Suprapubic skin (tissue), 4 donors: ENCODE data around the gene TSPOAP1. TPM values are rescaled to one million over a fixed set of nuclear protein-coding genes. Genes with fewer than 3 reads are reported as not detected.

Experiments
- DNase-seq, 2 donors: peaks; one replicate each; pipeline ENCODE4 v3.0.0-alpha.2; 2019; ENCODE audit warnings: low spot score in 2 of 2
- H3K27ac ChIP-seq: fragments of 200-600 bp; sonication (generic); one replicate; pipeline ENCODE4 v1.5.1; 2019
- H3K27me3 ChIP-seq: fragments of 200-600 bp; sonication (generic); one replicate; pipeline ENCODE4 v1.5.1; 2019
- H3K36me3 ChIP-seq: fragments of 200-600 bp; sonication (generic); one replicate; pipeline ENCODE4 v1.5.1; 2019
- H3K4me1 ChIP-seq: fragments of 200-600 bp; sonication (generic); one replicate; pipeline ENCODE4 v1.5.1; 2019
- H3K4me3 ChIP-seq: fragments of 200-600 bp; sonication (generic); one replicate; pipeline ENCODE4 v1.5.1; 2019; ENCODE audit warnings: mild to moderate bottlenecking
- H3K9me3 ChIP-seq: fragments of 200-600 bp; sonication (generic); one replicate; pipeline ENCODE4 v1.5.1; 2019
- EP300 ChIP-seq: sonication (generic); formaldehyde crosslinking; IDR thresholded peaks from one replicate; pipeline ENCODE4 v1.6.1; 2017; ENCODE audit warnings: antibody characterized with exemption
- POLR2A ChIP-seq, 2 donors: fragments of 450-650 bp; IDR thresholded peaks; one replicate each; pipeline ENCODE4 v1.6.1; 2017; ENCODE audit warnings: antibody characterized with exemption in 2 of 2, mild to moderate bottlenecking in 2 of 2, moderate library complexity in 2 of 2
- POLR2AphosphoS5 ChIP-seq, 3 donors: sonication (generic); formaldehyde crosslinking; IDR thresholded peaks; one replicate each; pipeline ENCODE4 v1.6.1; 2017; ENCODE audit warnings: antibody characterized with exemption in 3 of 3
- WGBS: methylation state at CpG from one replicate; pipeline ENCODE4 v1.1.5; 2018; 5-methylcytosine and 5-hydroxymethylcytosine counted together
- total RNA-seq, 4 donors: library from RNA; depleted of rRNA; stranded (reverse); fragments of >200 nt; gene quantifications; one replicate each; pipeline ENCODE4 v1.1.0, GENCODE V29; 2016
- TF ChIP-seq, protein P1 (sequence below), 2 donors: fragments of 200-600 bp in 1 of 2; fragments of 450-650 bp in 1 of 2; sonication (generic) in 1 of 2; IDR thresholded peaks; one replicate each; pipeline ENCODE4 v1.5.1; 2016 to 2019; ENCODE audit warnings: antibody characterized with exemption in 2 of 2, mild to moderate bottlenecking in 1 of 2, moderate library complexity in 1 of 2

TSPOAP1 gene
- total RNA-seq, 4 donors from 2014 or later = 6.8 to 26.9 (median 12.4) TPM

DNA sequence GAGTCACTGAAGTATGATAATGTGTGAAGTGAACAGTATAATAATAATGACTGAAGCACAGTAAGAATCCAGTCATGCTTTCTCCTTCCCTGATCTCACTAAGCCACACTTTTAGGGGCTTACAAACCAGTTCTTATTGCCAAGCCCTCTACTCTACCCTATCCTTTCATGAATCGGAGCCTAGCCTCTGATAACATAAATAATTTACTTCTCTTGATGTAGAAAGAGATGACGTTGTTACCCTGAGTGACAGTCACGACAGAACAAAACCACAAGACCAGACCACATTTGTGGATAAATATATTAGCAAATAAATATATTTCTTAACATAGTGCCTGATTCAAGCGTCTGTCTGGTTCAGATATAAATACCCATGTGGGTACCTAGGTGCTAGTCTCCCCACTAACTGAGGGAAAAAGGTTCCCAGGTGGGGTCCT, 24.8 kb upstream of the TSPOAP1 start:
- Histone ChIP-seq H3K9me3 (no peaks in the 10 kb centered on the region), H3K36me3 (peaks cover 22% of the 10 kb centered on the region), H3K27me3 (no peaks in the 10 kb centered on the region), H3K4me3 (peak overlapping the region; percentile 95), H3K27ac (peak overlapping the region; percentile 96), H3K4me1 (peaks cover 28% of the 10 kb centered on the region)
- TF ChIP-seq POLR2AphosphoS5 (IDR thresholded peaks at IDR 0.05) = no peak
- TF ChIP-seq, protein P1, sequence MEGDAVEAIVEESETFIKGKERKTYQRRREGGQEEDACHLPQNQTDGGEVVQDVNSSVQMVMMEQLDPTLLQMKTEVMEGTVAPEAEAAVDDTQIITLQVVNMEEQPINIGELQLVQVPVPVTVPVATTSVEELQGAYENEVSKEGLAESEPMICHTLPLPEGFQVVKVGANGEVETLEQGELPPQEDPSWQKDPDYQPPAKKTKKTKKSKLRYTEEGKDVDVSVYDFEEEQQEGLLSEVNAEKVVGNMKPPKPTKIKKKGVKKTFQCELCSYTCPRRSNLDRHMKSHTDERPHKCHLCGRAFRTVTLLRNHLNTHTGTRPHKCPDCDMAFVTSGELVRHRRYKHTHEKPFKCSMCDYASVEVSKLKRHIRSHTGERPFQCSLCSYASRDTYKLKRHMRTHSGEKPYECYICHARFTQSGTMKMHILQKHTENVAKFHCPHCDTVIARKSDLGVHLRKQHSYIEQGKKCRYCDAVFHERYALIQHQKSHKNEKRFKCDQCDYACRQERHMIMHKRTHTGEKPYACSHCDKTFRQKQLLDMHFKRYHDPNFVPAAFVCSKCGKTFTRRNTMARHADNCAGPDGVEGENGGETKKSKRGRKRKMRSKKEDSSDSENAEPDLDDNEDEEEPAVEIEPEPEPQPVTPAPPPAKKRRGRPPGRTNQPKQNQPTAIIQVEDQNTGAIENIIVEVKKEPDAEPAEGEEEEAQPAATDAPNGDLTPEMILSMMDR (IDR thresholded peaks at IDR 0.05) = no peak
- no peak for TF ChIP-seq EP300
- TF ChIP-seq POLR2A (IDR thresholded peaks at IDR 0.05) = no peak
- no peak for DNase-seq
- WGBS = 65% methylated on average over 4 of the region's 4 CpGs

DNA sequence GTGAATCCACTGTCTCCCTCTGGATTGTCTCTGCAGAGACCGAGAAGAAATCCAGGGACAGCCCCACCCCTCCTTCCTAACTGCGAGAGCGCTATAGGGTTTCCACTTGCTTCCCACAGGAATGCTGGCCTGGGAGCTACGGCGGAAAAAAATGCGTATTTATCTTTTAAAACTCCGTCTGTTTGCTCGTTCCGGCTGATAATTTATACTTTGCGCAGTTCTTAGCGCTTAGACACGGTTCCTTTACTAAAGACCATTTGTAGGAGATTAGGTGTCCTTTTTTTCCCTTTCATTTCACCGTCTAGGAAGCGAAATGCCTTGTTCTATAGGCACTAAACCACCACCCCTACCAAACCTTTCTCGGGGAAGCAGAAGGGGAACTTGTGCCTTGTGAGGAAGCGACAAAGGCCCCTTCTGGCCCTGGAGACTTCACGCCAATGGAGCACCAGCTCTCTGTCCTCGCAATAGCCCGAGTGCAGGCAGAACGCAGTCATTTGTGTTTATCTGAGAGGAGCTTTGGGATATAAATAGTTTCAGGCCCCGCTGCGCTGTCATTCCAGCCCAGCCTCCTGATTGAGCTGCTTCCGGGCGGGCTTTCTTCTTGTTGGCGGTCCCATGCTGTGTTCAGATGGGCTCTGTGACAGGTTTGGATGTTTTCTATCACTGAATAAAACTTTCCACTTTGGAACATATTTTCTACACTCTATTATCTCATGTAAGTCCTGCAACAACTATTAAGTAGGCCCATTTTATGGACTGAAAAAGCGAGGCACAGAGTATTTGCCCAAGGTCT, 24.2 kb upstream of the TSPOAP1 start:
- DNase-seq = no peak
- H3K4me3 ChIP-seq = peak overlapping the region; percentile 95
- peak overlapping the region; percentile 96 for H3K27ac ChIP-seq
- 2% methylated on average over 26 of the region's 26 CpGs for WGBS
- no peaks in the 10 kb centered on the region for H3K27me3 ChIP-seq
- TF ChIP-seq, protein P1 (IDR thresholded peaks at IDR 0.05) = no peak
- no peak for TF ChIP-seq POLR2A (IDR thresholded peaks at IDR 0.05)
- TF ChIP-seq POLR2AphosphoS5 (IDR thresholded peaks at IDR 0.05) = no peak
- no peak for TF ChIP-seq EP300
- no peaks in the 10 kb centered on the region for H3K9me3 ChIP-seq
- peaks cover 28% of the 10 kb centered on the region for H3K36me3 ChIP-seq
- H3K4me1 ChIP-seq = peaks cover 28% of the 10 kb centered on the region

DNA sequence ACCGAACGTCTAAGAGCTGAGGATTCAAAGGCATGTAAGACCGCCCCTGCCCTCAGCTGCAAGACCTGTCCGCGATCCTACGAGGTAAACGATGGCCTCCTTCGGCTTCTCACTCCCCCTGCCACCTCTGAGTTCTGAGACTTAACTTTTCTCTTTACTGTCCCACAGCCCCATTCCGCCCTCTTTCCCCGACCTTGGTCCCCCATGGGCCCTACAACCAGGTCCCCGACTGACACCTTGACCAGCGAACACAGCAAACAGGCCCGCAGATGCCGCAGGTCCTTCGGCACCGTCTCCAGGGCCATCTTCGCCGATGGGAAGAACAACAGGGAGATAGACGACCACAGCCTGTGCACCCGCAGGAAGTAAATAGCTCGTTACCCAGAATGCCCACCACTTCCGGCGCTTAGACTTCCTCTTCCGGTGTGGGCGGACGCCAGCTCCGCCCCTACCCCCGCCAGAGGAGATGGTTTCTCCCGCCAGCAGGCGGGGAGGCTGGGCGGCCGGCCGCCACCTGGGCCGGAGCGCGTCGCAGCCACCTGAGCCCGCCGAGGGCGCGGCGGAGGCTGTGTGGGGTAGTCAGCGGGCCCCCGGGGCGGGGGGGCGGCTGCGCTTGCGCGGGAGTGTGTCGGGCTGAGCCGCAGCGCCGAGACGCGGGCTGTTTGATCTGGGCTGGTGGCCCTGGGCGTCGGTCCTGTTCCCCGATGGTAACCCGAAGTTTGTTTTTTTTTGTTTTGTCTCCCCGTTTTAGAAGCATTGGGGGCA, 23.4 kb upstream of the TSPOAP1 start, which contains the start of gene SUPT4H1:
Gene SUPT4H1, minus strand, starts transcription at position 371 of the 765 bp plus-strand sequence. Its CDS starts 66 bp downstream, at position 305.
- H3K27me3 ChIP-seq = no peaks in the 10 kb centered on the region
- peak; percentile 93 to 94 for DNase-seq
- H3K4me1 ChIP-seq = peaks cover 23% of the 10 kb centered on the region
- no peaks in the 10 kb centered on the region for H3K9me3 ChIP-seq
- TF ChIP-seq POLR2AphosphoS5 (IDR thresholded peaks at IDR 0.05) (peak in 2 of 3 donors; percentile 57 to 95), EP300 (no peak), POLR2A (IDR thresholded peaks at IDR 0.05) (peak; percentile 55 to 91)
- TF ChIP-seq, protein P1 (IDR thresholded peaks at IDR 0.05) = no peak
- peak within 1 kb of the TSS; percentile 95 for H3K4me3 ChIP-seq
- under 1% methylated on average over 59 of the region's 60 CpGs for WGBS
- H3K36me3 ChIP-seq = peaks cover 35% of the 10 kb centered on the region
- H3K27ac ChIP-seq = peak within 1 kb of the TSS; percentile 96

DNA sequence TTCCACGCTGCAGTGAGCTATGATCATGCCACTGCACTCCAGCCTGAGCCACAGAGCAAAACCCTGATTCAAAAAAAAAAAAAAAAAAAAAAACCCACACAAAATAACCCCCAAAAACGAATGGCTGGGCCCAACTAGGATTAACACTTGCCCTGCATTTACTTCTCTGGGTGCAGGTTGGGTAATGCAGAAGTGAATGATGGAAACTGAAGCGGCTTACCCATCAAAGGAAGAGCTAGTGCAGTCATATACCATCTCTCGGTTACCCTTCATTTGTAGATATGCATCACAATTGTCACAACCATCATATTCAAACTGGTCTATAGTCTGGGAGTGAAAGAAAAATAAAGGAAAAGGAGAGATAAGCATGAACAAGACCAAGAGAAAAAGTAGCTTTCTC, 22.6 kb upstream of the TSPOAP1 start:
- Histone ChIP-seq H3K4me1 (peaks cover 23% of the 10 kb centered on the region), H3K4me3 (peak overlapping the region; percentile 95), H3K9me3 (no peaks in the 10 kb centered on the region), H3K27me3 (no peaks in the 10 kb centered on the region), H3K36me3 (peaks cover 44% of the 10 kb centered on the region), H3K27ac (no peak overlapping the region)
- TF ChIP-seq, protein P1 (IDR thresholded peaks at IDR 0.05) = no peak
- TF ChIP-seq POLR2AphosphoS5 (IDR thresholded peaks at IDR 0.05) (no peak), POLR2A (IDR thresholded peaks at IDR 0.05) (no peak), EP300 (no peak)
- DNase-seq = no peak
- WGBS = 61% methylated on average over 4 of the region's 4 CpGs

DNA sequence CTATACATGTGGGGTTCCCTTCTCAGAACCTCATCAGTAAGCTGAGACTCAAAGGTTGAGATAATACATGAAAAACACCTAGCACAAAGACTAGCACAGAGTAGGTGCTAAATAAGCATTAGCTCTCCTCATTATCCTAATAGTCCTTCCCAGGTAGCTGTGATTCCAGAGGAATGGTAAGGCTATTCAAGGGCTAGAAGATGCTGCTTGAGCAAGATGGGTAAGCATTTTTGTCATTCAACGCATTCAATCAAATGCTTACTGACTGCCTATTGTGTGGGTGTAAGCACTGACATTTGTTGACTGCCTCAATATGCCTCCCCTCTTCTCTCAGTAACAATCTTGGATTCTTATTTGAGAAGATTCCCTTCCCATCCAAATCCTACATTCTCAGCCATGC, 19.4 kb upstream of the TSPOAP1 start:
- H3K4me3 ChIP-seq = no peak overlapping the region
- H3K27me3 ChIP-seq = no peaks in the 10 kb centered on the region
- no peaks in the 10 kb centered on the region for H3K9me3 ChIP-seq
- TF ChIP-seq, protein P1 (IDR thresholded peaks at IDR 0.05) = no peak
- no peak for TF ChIP-seq POLR2A (IDR thresholded peaks at IDR 0.05)
- no peak for TF ChIP-seq POLR2AphosphoS5 (IDR thresholded peaks at IDR 0.05)
- TF ChIP-seq EP300 = no peak
- H3K27ac ChIP-seq = no peak overlapping the region
- DNase-seq = no peak
- H3K4me1 ChIP-seq = peaks cover 14% of the 10 kb centered on the region
- H3K36me3 ChIP-seq = peaks cover 72% of the 10 kb centered on the region
- 84% methylated on average over 1 of the region's 1 CpG for WGBS
